Stimulated activated CD4-positive, alpha-beta T cell treated with anti-CD3 and anti-CD28 coated beads, Interleukin-15, amount 100 ng/mL, for 48 hours (primary cell): ENCODE results near the gene TIMM50.
"Not testable (repeated sequence)": the region's sequence is repeated elsewhere in the genome, so short reads cannot be mapped to it uniquely, and the experiment has no call there.

Source experiments
- DNase-seq, 2 donors: peaks; one replicate each; pipeline ENCODE4 v3.0.0-alpha.2; 2020; ENCODE audit warnings: low read depth in 2 of 2

TIMM50 gene

DNA sequence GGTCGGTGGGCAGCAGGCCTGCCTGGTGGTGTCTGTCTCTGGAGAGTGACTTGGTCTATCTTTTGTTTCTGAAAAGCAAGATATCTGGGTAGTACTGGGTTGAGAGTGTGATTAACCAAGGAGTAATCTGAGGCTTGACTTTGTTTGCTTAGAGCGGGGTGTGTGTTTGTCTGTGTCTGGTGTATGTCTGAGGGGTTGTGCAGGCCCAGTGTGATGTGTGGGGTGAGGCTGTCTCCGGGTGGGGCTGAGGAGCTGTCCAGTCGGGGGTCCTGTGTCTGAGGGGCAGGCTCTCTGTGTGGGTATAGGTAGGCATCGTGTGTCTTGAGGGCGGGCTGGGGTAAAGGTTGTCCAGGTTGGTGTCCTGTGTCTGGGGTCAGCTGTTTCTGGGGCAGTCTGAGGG lies 11.1 kb upstream of the TIMM50 start:
- DNase-seq, result no peak

DNA sequence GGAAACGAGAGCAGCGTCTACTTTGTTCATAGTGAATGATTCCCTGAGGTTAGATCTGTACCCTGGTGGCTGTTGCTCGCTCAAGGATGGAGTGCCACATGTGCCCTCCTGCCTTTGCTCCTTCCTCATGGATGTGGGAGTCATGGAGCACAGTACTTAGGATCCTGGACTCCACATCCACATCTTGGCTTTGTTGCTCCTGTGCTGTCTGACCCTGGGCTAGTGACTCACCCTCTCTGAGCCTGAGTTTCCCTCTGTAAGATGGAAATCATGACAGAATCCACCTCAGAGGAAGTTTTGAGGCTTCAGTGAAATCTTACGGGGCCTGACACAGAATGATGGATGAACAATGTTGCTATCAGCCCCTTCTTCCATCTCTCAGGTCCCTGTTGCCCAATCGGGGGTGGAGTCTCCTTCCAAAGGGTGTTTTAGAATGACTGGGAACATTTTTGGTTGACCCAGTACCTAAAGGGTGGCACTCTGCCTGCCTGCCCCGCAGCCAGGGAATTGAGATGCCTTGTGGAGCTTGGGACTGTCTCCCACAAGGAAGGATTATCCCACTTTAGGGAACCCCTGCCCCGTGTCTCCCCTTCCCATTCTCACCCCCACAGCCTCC lies 9.8 kb upstream of the TIMM50 start:
- no peak for DNase-seq

DNA sequence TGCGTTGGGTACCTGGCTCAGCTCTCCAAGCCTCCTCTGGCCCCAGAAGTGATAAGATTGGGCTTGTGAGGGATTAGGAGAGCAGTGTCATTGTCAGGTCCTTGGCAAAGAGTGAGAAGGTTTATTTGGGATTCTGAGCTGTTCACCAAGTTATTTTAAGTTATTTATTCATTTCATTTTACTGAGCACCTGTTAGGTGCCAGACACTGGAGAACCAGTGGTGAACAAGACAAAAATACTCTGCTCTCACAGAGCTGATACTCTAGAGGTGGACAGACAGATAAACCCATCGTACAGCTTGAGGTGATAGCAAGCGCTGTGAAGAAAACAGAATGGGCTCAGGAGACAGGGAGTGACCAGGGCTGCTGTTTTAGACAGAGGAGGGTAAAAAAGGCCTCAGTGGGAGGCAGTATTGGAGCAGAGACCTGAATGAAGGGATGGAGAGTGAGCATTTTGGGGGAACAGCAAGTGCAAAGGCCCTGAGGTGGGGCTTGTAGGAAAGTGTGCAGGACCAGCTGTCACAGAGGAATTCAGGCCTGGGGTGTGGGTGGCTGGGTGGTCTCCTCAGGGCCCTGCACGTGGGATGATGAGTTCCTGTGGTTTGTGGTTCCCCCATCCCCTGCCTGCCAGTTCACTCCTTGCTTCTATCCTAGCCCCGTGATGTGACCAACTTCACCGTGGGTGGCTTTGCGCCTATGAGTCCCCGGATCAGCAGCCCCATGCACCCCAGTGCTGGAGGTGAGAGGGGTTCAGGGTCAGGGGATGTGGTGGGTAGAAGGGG lies 8.7 kb upstream of the TIMM50 start:
- no peak for DNase-seq

DNA sequence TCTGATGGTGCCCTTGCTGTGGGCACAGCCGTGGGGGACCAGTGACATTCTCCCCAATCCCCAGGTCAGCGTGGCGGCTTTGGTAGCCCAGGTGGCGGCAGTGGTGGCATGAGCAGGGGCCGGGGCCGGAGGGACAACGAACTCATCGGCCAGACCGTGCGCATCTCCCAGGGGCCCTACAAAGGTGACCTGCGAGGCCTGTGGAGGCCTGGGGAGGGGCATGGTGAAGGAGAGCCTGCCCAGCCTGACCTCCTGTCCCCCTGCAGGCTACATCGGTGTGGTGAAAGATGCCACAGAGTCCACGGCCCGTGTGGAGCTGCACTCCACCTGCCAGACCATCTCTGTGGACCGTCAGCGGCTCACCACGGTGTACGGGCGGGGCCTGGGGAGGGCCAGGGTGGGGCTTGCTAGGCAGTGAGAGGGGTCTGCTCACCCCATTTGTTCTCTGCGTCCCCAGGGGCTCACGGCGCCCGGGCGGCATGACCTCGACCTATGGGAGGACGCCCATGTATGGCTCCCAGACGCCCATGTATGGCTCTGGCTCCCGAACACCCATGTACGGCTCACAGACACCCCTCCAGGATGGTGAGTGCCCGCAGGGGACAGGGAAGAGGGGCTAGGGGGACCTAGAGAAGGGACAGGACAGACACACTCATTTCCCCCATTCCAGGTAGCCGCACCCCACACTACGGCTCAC lies 7.7 kb upstream of the TIMM50 start:
- DNase-seq, result no peak

DNA sequence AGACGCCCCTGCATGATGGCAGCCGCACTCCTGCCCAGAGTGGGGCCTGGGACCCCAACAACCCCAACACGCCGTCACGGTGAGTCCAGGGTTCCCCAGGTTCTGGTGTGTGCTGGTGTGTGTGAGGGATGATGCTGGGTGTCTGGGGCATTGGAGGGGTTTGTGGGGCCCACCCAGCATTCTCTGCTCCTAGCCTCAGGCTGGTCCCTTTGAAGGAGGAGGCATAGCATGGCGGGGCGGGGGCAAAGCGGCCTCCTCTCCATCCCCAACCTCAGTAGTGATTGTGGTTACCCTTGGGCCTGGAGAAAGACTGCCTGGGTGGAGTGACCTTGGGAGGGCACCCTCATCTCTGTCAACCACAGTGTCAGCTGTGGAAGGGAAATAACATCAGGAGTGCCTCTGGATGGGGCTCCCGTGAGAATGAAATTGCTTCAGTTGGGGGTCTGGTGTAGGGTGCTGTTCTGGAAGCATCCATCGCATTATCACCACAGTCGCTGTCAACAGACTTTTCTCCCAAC lies 7.1 kb upstream of the TIMM50 start:
- no peak for DNase-seq

DNA sequence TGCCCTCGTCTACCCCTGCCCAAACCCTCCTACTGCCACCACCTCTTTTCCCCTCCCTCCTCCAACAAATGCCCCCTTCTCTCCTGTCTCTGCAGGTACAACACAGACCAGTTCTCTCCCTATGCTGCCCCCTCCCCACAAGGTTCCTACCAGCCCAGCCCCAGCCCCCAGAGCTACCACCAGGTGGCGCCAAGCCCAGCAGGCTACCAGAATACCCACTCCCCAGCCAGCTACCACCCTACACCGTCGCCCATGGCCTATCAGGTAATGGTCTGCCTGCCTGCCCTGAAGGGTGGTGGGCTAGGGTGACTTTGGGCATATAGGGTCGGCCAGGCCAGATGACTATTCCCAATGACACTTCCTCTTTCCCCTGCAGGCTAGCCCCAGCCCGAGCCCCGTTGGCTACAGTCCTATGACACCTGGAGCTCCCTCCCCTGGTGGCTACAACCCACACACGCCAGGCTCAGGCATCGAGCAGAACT lies 6.5 kb upstream of the TIMM50 start:
- DNase-seq, result peak; percentile 47 to 61

DNA sequence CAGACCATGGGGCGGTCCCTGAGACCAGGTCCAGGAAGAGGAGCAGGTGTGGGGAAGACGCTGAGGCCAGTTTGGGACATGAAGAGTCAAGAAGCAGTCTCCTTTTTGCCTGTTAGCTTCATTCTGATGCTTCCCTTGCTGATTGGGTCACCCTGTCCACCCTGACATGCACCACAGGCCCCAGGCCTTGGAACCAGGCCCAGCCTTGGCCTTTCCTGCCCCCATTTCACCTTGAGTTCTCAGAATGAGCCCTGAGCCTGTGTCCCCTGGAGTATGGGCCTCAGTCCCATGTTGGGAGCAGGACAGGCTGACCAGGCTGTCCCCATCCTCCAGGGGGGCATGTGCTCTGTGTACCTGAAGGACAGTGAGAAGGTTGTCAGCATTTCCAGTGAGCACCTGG lies 4.9 kb upstream of the TIMM50 start:
- DNase-seq, result no peak

DNA sequence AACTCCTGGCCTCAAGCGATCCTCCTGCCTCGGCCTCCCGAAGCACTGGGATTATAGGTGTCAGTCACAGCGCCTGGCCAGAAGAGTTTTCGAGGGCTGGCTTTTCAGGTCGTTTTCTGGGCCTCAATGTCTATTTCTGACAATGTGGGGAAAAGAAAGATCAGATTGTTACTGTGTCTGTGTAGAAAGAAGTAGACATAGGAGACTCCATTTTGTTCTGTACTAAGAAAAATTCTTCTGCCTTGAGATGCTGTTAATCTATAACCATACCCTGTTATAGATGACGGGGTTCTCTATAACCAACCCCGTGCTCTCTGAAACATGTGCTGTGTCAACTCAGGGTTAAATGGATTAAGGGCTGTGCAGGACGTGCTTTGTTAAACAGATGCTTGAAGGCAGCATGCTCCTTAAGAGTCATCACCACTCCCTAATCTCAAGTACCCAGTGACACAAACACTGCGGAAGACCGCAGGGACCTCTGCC lies 1.3 kb upstream of the TIMM50 start:
- not testable (repeated sequence) for DNase-seq

DNA sequence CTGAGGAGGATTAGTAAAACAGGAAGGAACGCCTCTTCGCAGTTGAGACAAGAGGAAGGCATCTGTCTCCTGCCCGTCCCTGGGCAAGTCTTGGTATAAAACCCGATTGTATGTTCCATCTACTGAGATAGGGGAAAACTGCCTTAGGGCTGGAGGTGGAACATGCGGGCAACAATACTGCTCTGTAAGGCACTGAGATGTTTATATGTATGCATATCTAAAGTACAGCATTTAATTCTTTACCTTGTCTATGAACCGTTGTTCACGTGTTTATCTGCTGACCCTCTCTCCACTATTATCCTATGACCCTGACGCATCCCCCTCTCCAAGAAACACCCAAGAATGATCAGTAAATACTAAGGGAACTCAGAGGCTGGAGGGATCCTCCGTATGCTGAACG lies 722 bp upstream of the TIMM50 start:
- no peak for DNase-seq

DNA sequence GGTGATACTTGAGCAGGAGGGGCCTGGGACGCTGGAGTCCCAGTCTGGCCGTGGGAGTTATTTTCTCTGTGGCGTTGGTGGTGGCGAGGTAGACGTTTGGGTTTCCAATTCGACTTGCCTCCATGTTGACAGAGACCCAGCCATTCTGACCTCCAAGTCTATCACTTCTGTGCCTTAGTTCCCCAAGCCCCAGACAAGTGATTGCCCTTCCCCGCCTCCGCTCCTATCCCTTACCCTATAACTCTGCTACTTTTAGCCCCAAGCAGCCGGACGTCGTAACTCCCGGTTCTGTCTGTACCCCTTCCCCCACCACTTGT lies 549 bp downstream of the TIMM50 start:
- DNase-seq, result no peak

DNA sequence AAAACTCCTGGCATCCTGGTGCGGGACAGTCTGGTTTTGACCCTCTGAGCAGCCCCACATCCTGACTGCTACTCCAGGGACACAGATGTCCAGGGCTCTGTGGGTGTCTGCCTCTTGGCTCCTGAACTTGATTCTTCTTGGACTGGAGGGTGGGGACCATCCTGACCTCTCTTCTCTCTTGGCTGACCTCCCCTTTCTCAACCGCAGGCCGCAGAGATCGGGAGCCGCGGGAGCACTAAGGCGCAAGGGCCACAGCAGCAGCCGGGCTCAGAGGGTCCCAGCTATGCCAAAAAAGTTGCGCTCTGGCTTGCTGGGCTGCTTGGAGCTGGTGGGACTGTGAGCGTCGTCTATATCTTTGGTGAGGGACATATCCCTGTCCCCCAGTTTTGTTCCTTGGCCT lies 1.0 kb downstream of the TIMM50 start:
- DNase-seq, result no peak

DNA sequence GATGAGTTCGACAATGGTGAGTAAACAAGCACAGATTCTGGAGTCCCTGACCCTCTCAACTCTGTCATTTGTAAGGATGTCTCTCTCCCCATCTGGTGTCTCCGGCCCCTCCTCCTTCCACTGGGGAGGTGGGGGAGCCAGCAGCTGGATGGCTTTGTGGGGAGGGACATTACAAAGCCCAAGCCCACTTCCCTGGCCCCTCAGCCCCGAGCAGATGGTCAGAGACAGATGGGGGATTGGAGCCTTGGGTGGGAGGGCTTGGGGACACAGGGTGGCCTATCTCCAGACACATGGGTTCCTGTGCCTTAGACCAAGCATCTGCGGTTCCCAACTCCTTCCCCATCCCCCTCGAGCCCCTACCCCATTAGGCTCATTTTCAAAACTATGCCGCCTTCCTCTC lies 2.5 kb downstream of the TIMM50 start:
- no peak for DNase-seq

DNA sequence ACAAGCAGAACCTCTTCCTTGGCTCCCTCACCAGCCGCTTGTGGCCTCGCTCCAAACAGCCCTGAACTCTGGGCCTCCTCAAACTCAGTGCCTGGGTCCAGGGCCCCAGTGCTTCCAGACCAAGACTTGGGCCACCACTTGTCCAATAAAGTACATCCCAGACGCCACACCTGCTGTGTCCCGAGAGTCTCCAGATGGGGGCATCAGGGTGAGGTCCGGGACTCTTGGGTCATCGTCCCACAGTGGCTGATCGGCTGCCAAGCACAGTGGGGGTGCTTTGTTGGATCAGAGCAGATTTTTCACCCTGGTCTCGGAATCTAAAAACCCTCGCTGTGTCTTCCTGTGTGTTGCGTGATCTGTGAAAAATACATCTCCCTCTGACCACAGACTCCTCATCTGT lies 9.1 kb downstream of the TIMM50 start:
- DNase-seq, result no peak

DNA sequence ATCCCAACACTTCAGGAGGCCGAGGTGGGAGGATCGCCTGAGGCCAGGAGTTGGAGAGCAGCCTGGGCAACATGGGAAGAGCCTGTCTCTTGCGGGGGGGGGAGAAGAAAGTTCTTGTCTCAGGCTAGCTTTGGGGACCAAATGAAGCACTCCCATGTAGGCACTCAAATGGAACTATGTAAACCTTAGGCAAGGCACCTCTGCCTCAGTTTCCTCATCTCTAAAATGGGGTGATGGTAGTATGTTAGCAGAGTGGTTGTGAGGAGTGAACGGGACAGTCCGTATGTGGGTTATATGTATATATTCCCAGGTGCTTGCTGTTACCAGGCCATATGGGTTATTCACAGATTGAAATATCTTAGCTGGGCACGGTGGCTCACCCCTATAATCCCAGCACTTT lies 11.6 kb downstream of the TIMM50 start:
- no peak for DNase-seq

DNA sequence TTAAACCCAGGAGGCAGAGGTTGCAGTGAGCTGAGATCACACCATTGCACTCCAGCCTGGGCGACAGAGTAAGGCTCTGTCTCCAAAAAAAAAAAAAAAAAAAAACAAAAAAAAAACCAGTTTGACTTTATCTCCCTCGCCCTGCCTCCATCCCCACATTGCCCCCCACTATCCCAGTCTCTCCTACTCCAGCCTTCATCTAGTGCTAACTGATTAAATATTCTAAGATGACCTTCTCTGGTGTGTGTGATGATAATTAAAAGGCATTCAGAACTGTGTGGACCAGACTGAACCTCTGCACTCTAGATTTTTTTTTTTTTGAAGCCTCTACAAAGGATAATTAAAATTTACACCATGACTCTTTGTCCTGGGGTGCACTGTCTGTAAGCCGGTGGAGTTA lies 12.2 kb downstream of the TIMM50 start:
- no peak for DNase-seq

DNA sequence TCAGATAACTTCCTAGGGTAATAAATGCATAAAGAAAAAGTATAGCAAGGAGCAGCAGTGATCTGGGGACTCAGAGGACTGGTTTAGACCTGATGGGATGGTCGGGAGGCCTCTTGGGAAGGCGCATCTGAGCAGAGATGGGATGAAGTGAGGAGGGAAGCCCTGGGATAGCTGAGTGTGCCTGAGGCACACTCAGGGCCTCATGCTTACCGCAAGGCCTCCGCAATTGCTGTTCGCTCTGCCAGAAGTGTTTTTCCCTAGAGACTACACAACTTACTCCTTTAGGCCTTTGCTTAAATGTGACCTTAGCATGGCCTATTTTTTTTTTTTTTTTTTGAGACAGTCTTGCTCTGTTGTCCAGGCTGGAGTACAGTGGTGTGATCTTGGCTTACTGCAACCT lies 14.0 kb downstream of the TIMM50 start:
- DNase-seq, result no peak

DNA sequence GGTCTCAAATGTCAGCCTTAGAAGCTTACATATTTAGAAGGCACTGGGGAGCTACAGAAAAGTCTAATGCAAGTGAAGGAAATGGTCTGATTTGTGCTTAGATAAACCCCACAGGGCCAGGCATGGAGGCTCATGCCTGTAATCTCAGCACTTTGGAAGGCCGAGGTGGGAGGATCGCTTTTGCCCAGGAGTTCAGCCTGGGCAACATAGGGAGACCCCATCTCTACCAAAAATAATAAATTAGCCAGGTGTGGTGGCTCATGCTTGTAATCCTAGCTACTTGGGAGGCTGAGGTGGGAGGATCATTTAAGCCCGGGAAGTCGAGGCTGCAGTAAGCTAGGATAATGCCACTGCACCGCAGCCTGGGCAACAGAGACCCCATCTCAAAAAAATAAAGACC lies 15.4 kb downstream of the TIMM50 start:
- DNase-seq, result no peak

DNA sequence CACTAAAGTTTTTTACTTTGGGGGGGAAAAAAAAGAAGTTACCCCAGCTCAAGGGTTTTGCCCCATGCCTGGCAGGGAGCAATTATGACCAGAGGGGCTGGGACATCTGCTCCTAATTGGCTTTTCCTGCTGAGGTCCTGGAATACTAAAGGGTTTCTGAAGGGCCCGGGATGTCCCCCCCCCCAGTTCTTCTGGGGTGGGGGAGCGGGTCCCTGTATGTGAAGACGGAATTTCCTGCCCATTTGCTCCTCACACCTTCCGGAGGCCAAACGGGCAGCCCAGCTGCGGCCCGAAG lies 17.0 kb downstream of the TIMM50 start:
- no peak for DNase-seq

DNA sequence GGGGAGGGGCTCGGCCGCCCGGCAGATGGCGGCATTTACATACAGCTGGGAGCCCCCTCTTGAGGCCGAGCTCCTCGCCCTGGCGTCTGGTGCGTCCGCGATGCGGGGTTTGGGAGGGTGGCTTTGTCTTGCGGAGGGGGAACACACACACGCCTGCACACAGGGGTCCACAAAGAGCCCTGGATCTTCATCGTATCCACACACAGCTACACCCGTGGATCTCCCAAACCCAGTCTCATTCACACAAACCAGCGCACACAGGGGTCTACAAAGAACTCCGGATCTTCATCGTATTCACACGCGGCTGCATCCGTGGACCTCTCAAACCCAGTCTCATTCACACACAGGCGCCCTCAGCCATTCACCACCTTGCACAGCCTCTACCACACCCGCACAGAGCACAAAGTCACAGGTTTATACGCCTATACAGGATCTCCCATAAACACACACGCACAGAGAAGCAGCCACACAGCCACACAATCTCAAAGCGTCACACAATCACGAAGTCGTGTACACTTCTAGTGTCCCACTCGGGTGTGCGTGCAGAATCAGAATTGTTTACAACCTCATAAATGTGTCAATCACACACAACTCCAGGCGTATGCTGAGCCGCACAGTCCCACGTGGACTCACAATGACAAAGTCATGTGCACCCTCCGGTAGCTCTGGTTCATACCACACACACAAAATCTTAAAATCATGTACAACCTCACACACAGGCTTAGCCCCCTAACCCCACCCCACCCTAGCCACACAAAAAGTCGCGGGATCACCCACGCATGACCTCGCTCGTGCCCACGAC lies 17.6 kb downstream of the TIMM50 start:
- DNase-seq, result no peak

DNA sequence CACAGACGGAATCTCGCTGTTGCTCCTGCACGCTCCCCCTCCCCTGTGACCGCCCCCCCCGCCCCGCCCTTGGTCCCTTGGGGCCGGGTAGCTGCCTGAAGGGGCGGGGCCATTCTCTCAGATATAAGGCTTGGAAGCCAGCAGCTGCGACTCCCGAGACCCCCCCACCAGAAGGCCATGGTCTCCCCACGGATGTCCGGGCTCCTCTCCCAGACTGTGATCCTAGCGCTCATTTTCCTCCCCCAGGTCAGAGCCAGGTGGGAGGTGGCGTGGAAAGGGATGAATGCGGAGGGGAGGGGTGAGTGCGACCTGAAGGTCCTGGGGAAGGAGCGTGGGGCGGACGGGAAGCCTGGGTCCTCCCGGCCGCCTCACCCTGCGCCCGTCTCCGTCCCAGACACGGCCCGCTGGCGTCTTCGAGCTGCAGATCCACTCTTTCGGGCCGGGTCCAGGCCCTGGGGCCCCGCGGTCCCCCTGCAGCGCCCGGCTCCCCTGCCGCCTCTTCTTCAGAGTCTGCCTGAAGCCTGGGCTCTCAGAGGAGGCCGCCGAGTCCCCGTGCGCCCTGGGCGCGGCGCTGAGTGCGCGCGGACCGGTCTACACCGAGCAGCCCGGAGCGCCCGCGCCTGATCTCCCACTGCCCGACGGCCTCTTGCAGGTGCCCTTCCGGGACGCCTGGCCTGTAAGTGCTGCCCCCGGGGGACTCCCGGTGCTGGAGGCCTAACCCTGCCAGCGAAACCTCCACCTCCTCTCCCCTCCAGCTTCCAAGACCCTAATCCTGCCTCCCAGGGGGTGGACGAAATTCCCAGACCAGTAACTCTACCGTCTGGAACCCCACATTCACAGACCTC lies 18.4 kb downstream of the TIMM50 start, which contains the start of gene DLL3:
DLL3 (plus strand) TSS at position 150 of the 845 bp plus-strand sequence; CDS start at position 178, 28 bp downstream.
- DNase-seq, result no peak

DNA sequence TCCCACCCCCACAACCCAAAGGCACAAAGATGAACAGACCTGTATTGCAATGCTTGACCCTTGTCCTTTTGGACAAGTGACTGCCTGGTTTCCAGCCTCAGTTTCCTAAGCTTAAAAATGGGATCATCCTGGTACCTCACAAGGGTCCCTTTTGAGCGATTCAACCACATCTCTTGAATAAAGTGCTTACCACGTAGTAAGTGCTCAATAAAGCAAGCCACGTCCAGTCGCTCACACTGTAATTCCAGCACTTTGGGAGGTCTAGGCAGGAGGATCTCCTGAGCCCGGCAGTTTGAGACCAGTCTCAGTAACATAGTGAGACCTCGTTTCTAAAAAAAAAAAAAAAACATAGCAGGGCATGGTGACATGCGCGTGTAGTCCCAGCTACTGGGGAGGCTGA lies 19.3 kb downstream of the TIMM50 start:
- DNase-seq, result no peak
